Breast epithelium (tissue), 4 donors: ENCODE data around the gene RUNX3. TPM values are rescaled to one million over a fixed set of nuclear protein-coding genes. Genes with fewer than 3 reads are reported as not detected.

Experiments
- DNase-seq, 2 donors: peaks; one replicate each; pipeline ENCODE4 v3.0.0-alpha.2; 2019; ENCODE audit warnings: low spot score in 2 of 2
- H3K27ac ChIP-seq, 2 donors: fragments of 200-600 bp; sonication (generic) in 1 of 2; one replicate each; pipeline ENCODE4 v1.5.1; 2016 to 2019; ENCODE audit warnings: mild to moderate bottlenecking in 1 of 2
- H3K27me3 ChIP-seq, 2 donors: fragments of 200-600 bp; sonication (generic) in 1 of 2; one replicate each; pipeline versions ENCODE4 v1.5.1 to v1.6.0; 2017 to 2019; ENCODE audit warnings: control low read depth in 1 of 2, mild to moderate bottlenecking in 1 of 2
- H3K36me3 ChIP-seq: fragments of 200-600 bp; one replicate; pipeline ENCODE4 v1.5.1; 2019
- H3K4me1 ChIP-seq, 2 donors: fragments of 200-600 bp; sonication (generic); one replicate each; pipeline ENCODE4 v1.5.1; 2016 to 2019; ENCODE audit warnings: control low read depth in 1 of 2
- H3K4me3 ChIP-seq, 3 donors: fragments of 200-600 bp; sonication (generic); 1 replicate in 2 of 3; 2 replicates in 1 of 3; pipeline ENCODE4 v1.5.1; 2016 to 2019; ENCODE audit warnings: mild to moderate bottlenecking in 3 of 3, moderate library complexity in 2 of 3
- H3K9me3 ChIP-seq, 2 donors: fragments of 200-600 bp; sonication (generic) in 1 of 2; one replicate each; pipeline ENCODE4 v1.5.1; 2016 to 2019; ENCODE audit warnings: control low read depth in 1 of 2
- POLR2A ChIP-seq: fragments of 450-650 bp; IDR thresholded peaks from one replicate; pipeline ENCODE4 v1.6.1; 2016; ENCODE audit warnings: antibody characterized with exemption, mild to moderate bottlenecking, moderate library complexity
- POLR2AphosphoS5 ChIP-seq, 3 donors: sonication (generic); formaldehyde crosslinking; IDR thresholded peaks; one replicate each; pipeline ENCODE4 v1.6.1; 2017; ENCODE audit warnings: antibody characterized with exemption in 3 of 3
- intact Hi-C: fragments of 100-400 bp; cut with DNase I; formaldehyde crosslinking; loops from one replicate; pipeline ENCODE4 v1.15.1; 2023; ENCODE audit warnings: low total_unique reads
- total RNA-seq, 3 donors: library from RNA; depleted of rRNA; stranded (reverse); fragments of >200 nt; gene quantifications; one replicate each; pipeline ENCODE4 v1.1.0, GENCODE V29; 2016
- TF ChIP-seq, protein P1 (sequence below), 3 donors: fragments of 450-650 bp; IDR thresholded peaks; one replicate each; pipeline ENCODE4 v1.5.1; 2016 to 2017; ENCODE audit warnings: antibody characterized with exemption in 3 of 3, mild to moderate bottlenecking in 3 of 3, moderate library complexity in 3 of 3

The RUNX3 gene
- total RNA-seq, 3 donors from 2014 or later, result 1.9 to 9.1 (median 5.6) TPM

DNA sequence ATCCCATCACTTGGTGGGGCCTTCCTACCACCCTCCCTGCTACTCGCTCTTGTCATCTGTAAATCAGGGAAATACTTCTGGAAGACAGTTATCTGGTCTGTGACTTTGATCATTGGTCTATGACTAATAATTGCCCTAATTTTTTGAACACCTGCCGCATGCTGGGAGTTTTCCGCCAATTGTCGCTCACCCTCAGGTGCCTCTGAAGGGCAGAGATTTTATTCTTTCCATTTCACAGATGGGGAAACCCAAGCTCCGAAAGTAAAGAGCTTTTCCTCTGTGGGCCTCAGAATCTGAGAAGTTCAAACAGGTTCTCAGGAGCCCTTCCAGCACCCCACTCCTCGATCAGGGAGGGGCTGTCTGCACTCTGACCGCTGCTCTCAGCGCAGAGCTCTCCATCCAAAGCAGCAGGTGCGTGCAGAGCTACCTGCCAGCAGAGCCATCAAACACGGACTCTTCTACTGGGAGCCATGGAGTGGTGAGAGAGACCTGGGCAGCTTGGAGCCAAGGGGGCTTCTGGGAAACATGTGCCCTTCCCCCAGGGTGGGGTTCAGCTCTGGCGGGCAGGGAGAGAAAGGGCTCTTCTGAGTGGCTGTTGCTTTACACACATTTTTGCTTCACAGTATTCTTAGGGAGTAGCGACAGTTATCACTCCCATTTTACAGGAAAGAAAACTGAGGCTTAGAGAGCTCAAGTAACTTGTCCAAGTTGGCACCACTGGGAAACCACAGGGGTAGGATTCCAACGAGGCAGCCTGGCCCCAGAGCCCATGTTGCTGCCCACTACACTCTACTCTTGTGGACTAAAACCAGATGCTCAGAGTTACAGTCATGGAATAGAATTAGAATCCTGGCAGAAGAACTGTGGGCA lies 5.8 kb upstream of the RUNX3 start:
- intact Hi-C loops, result no loop called here
- peaks cover 0 to 34% of the 10 kb centered on the region in 2 donors for H3K27me3 ChIP-seq
- H3K27ac ChIP-seq, result no peak overlapping the region
- no peak overlapping the region for H3K4me3 ChIP-seq
- H3K4me1 ChIP-seq, result no peaks in the 10 kb centered on the region
- TF ChIP-seq, protein P1, sequence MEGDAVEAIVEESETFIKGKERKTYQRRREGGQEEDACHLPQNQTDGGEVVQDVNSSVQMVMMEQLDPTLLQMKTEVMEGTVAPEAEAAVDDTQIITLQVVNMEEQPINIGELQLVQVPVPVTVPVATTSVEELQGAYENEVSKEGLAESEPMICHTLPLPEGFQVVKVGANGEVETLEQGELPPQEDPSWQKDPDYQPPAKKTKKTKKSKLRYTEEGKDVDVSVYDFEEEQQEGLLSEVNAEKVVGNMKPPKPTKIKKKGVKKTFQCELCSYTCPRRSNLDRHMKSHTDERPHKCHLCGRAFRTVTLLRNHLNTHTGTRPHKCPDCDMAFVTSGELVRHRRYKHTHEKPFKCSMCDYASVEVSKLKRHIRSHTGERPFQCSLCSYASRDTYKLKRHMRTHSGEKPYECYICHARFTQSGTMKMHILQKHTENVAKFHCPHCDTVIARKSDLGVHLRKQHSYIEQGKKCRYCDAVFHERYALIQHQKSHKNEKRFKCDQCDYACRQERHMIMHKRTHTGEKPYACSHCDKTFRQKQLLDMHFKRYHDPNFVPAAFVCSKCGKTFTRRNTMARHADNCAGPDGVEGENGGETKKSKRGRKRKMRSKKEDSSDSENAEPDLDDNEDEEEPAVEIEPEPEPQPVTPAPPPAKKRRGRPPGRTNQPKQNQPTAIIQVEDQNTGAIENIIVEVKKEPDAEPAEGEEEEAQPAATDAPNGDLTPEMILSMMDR (IDR thresholded peaks at IDR 0.05), result no peak
- TF ChIP-seq POLR2AphosphoS5 (IDR thresholded peaks at IDR 0.05), result no peak
- no peak for TF ChIP-seq POLR2A
- H3K36me3 ChIP-seq, result no peaks in the 10 kb centered on the region
- no peaks in the 10 kb centered on the region for H3K9me3 ChIP-seq
- DNase-seq, result no peak

DNA sequence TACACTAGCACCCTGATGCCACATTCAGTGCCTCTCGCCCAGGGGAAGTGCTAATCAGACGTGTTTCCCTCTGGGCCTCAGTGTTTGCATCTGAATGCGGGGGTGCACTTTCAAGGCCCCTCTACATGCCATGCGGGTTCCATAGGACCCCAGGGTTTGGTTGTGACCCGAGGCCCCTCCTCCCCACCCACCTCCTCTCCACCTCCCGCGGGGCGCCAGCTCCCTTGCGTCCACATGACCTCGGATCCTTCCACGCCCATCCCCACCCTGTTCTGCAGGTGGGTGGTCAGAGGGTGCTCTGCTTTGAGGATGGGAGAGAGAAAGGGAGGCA lies 5.1 kb upstream of the RUNX3 start:
- Histone ChIP-seq H3K27me3 (peaks cover 3 to 41% of the 10 kb centered on the region in 2 donors), H3K4me1 (no peaks in the 10 kb centered on the region), H3K4me3 (no peak overlapping the region), H3K9me3 (no peaks in the 10 kb centered on the region), H3K36me3 (no peaks in the 10 kb centered on the region), H3K27ac (no peak overlapping the region)
- intact Hi-C loops, result no loop called here
- no peak for DNase-seq
- TF ChIP-seq POLR2A (no peak), POLR2AphosphoS5 (IDR thresholded peaks at IDR 0.05) (no peak)
- TF ChIP-seq, protein P1 (IDR thresholded peaks at IDR 0.05), result no peak

DNA sequence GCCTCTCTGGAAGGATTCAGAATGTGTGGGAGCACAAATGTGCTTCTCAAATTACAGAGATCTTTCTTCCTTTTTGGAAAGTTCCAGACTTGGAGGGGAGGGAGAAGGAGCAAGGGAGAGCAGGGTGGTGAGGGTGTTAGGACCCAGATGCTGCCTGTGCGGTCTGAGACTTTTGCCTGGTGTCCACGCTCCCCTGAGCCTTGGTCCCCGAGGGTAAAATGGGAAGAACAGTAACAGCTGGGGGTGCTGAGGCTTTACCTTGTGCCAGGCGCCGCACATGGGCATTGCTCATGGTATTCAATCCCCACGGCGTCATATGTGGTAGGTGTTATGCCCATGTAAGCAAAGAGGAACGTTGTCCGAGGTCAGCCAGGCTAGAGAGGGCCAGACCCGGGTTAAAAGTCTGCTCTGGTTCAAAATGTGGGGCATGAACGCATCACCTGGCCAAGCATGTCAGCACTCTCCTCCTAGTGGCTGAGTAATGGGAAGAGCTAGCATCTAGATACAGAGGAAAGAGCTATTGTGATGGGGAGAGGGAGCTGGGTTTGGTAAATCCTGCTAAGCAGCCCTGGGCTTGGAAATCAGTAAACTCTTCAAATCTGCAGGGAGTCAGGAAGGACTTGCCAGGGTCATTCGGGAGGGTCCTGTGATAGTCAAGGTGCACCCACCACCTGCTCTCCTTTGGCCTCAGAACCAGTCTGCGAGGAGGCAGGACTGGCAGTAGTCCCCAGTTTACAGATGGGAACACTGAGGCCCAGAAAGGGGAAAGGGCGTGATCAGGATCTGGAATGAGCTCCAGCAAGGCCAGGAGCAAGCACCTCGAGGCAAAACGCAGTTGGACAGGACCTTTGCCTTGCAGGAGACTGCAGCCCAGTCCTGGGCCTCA lies 4.5 kb upstream of the RUNX3 start:
- H3K4me1 ChIP-seq, result no peaks in the 10 kb centered on the region
- DNase-seq, result no peak
- H3K4me3 ChIP-seq, result no peak overlapping the region
- no peaks in the 10 kb centered on the region for H3K9me3 ChIP-seq
- no peak overlapping the region for H3K27ac ChIP-seq
- peaks cover 3 to 43% of the 10 kb centered on the region in 2 donors for H3K27me3 ChIP-seq
- intact Hi-C loops, result no loop called here
- no peaks in the 10 kb centered on the region for H3K36me3 ChIP-seq
- TF ChIP-seq POLR2AphosphoS5 (IDR thresholded peaks at IDR 0.05) (no peak), POLR2A (no peak)
- TF ChIP-seq, protein P1 (IDR thresholded peaks at IDR 0.05), result no peak

DNA sequence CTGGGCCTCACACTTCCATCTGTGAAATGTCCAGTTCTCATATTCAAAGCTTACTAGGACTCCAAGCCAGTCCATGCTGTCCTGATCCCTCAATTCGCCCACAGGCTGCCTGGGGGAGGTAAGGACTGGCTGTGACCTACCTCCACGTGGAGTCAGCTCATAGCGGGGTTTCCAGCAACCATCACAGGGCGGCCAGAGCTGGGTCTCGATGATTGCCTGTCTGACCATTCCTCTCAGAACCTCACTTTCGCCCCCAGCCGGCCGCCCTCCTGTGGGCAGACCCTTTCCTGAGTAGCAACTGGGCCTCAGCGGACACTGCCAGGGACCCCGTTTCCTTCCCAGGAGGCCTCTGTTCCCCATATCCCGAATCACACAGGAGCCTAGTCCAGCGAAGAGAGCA lies 3.4 kb upstream of the RUNX3 start:
- Histone ChIP-seq H3K9me3 (no peaks in the 10 kb centered on the region), H3K27me3 (peaks cover 6 to 54% of the 10 kb centered on the region in 2 donors), H3K4me3 (no peak overlapping the region), H3K4me1 (no peaks in the 10 kb centered on the region), H3K27ac (no peak overlapping the region), H3K36me3 (no peaks in the 10 kb centered on the region)
- TF ChIP-seq, protein P1 (IDR thresholded peaks at IDR 0.05), result no peak
- TF ChIP-seq POLR2A (no peak), POLR2AphosphoS5 (IDR thresholded peaks at IDR 0.05) (no peak)
- intact Hi-C loops, result no loop called here
- DNase-seq, result no peak
